ENCODE measurements around the gene CHM.
A peak's percentile ranks its signal among the peaks of the same experiment; 100 is the strongest.
"Not testable (repeated sequence)": the region's sequence is repeated elsewhere in the genome, so short reads cannot be mapped to it uniquely, and the experiment has no call there.

CHM gene, protein sequence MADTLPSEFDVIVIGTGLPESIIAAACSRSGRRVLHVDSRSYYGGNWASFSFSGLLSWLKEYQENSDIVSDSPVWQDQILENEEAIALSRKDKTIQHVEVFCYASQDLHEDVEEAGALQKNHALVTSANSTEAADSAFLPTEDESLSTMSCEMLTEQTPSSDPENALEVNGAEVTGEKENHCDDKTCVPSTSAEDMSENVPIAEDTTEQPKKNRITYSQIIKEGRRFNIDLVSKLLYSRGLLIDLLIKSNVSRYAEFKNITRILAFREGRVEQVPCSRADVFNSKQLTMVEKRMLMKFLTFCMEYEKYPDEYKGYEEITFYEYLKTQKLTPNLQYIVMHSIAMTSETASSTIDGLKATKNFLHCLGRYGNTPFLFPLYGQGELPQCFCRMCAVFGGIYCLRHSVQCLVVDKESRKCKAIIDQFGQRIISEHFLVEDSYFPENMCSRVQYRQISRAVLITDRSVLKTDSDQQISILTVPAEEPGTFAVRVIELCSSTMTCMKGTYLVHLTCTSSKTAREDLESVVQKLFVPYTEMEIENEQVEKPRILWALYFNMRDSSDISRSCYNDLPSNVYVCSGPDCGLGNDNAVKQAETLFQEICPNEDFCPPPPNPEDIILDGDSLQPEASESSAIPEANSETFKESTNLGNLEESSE

DNA sequence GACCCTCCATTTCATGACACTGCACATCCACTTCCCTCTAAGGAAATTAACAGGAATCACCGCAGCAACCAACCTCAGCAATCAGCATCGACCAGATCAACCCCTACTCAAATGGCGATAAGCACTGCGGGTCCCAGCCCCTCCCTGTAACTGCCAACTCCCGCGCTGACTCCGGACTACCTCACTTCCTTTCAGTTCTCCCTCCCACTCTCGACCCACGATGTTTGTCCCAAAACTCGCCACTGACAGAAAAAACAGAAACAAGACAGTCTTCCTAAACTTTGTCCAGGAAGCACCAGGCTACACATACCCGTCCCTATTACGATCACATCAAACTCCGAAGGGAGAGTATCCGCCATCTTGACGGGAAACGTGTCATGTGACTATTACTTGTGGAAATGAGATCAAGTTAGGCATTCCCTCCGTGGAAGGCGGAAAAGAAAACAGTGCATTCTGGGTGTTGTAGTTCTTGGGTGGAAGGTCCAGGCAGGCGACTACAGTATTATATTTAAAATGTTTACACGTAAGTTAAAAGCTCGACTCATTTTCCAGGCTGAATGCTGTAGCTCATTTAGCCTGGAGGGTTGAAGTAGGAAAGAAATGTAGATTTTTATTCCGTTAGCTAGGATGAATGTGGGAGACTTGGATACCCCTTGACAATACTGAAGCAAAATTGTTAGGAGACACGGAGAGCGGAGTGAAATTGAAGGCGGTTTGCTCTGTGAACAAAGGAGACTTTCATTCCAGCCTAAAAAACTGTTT lies at the start of gene CHM:
Gene CHM (minus strand): TSS at position 385 of the 762 bp plus-strand sequence. CDS start 26 bp downstream, at position 359.
- peak; percentile 69 for DNase-seq

DNA sequence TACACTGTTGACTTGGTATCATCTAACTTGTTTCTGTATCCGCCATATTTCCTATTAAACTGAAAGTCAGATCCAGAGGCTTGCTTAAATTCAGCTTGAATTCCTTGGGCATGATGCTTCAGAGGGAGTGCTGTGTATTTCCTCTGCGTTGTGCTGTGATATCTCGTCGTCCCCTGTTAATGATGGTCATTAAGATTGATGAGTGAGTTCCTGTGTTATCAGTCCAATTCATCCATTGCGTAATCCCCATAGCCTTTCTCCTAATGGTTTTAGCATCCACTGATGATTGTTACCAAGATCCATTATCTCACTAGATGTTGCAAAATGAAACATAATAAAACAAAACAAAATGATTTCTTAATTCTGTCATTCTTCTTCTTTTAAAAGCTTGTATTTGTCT lies 31.3 kb upstream of the CHM start:
- no peak for DNase-seq

DNA sequence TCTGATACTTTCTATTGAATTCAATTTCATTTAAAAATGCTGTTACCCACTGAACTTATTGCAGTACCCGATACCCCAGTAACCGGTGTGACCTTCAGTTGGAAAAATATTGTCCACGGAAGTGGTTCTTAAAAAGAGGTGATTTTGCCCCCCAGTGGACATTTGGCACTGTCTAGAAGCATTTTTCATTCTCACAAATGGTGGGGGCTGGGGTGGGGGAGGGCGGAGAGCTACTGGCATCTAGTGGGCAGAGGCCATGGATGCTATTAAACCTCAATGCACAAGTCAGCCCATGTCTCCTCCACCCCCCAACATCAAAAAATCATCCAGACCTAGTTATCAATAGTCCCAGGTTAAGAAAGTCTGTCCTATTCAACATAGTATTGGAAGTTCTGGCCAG lies 19.6 kb upstream of the CHM start:
- no peak for DNase-seq

DNA sequence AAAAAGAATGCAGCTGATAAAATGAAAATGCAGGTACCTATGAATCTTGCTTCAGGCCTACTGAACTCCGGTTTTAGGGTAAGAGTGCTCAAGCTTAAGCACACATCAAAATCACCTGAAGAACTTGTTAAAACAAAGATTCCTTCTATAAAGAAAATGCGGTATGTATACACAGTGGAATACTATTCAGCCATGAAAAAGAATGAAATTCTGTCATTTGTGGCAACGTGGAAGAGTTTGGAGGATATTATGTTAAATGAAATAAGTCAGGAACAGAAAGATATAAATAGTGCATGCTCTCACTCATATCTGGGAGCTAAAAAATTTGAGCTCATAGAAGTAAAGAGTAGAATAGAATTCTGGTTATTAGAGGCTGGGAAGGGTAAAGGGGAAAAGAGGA lies 14.0 kb upstream of the CHM start:
- DNase-seq, result no peak

DNA sequence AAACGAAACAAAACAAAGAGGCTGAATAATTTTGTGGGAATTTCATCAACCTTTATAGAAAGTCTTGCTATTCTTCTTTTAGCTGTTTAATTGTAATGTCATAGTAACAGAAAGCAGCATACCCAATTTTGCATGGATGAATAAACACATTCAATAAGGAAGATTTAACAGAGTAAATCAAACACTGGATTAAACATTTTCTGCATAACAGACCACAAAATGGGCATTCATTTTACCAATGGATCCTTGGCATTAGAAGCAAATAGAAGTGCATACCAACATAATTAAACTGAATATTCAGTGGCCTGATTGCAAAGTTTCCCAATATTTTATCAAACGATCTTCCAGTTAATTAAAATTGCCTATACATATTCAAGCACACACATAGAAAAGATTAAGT lies 4.4 kb upstream of the CHM start:
- no peak for DNase-seq

DNA sequence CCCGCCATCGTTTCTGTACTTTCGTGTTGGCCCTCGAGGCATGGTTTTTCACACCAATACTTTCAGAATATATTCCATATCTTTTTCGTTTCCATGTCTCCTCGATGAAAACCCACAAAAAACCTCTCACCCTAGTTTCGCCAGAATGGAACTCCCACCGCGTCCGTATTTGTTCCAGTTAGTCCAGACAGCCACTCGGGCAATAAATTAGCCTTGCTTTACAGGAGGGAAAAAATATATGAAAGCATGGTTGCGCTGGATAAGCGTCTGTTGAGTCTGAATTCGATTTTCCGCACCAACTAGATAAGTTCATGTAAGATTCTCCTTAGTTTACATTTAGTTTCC lies 550 bp upstream of the CHM start:
- DNase-seq, result no peak

DNA sequence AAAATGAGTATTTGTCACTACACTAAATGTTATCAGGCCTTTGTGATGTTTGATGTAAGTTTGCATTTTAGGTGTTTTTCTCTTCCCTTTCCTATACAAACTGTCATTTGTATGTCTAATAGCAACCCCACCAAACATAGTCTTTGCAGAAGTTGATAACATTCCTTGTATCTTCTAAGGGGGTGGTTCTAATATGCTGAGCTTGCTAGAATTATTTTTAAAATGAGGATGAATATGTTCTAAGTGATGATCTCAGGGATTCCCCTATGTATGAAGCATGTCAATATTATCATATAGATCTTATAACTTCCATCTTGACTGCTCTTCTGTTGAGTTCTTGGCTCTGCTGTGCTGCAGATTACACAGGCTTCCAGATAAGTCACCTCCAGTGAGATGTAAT lies 3.1 kb downstream of the CHM start:
- DNase-seq, result no peak

DNA sequence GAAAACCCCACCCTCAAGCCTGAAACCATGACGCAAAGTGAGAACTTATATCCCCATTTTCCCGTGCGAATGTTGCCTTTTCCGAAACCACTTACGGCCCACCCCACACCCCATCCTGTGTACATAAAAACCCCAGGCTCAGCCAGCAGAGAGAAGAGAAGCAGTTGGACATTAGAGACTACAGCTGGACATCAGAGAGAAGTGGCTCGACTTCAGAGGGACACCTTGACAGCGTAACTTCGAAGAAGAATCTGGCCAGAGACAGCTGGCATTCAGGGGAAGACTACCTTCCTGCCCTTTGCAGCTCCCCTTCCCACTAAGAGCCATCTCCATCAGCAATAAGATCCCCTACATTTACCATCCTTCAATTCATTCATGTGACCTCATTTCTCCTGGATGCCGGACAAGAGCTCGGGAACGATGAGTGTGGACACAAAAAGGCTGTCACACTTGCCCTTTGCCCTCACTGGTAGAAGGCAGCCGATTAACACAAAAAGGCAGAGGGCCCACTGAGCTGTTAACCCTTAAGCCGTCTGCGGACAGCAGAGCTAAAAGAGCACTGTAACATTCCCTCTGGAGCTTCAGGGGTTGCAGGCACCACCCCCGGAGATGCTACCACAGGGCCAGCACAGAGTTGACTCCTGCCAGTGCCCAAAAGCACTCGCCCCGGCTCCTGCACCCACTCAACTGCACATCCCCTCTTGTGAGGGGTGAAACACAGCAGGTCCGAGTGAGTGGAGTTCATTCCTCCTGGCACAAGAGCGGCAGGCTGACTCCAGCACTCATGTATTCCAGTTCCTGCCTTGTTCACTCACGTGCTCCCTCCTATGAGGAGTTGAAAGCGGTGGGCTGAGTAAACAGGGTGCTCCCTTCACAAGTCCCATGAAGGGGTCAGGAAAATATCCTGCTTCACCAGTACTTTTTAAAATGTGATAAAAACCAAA lies 7.5 kb downstream of the CHM start:
- no peak for DNase-seq

DNA sequence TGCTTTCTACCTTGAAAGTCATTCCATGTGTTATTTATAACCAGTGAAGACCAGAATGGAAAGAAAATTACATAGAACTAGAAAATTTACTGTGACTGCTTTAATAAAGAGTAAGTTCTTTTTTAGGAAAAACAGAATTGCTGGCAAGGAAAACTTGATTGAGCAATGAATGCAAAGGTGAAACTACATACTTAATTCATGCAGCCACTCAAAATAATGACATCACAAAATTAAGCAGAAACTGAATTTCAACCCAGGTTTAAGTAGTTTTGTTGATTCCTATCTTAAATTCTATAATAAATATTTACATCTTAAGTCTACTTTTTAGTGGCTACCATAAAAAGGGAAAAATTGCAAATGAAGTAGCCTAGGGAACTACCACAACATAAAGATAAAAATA lies 14.0 kb downstream of the CHM start:
- DNase-seq, result no peak

DNA sequence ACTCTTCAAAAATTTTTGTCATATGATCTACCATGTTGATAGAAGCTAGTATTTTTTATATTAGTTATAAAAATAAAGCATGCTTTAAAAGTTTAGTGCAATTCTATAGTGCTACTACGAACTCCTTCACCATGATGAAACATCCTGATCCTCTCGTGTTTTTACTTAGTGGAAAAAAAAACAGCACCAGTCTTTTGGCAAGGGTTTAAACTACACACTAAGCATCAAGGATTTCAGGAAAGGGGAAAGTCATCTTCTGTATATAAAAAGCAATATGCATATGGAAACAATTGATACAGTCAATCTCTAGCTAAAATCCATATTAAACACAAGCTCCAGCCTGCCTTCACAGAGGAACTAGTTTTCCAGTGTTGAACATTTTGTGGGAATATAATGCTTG lies 18.7 kb downstream of the CHM start:
- no peak for DNase-seq

DNA sequence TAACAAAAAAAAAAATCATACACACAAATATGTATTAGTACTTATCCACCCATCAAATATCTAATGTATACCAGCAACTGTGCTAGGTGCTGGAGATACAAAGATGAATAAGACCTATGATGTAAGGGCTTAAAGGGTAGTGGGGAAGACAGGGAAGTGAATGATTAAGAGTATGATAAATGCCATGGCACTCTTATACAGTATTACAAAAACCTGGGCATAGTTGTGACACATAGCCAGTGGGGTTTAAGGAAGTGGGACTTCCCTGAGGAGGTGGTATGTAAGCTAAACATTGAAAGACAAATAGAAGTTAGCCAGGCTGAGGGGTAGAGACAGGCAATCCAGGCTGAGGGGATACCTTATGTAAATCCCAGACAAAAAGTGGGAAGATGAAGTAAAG lies 23.5 kb downstream of the CHM start:
- no peak for DNase-seq

DNA sequence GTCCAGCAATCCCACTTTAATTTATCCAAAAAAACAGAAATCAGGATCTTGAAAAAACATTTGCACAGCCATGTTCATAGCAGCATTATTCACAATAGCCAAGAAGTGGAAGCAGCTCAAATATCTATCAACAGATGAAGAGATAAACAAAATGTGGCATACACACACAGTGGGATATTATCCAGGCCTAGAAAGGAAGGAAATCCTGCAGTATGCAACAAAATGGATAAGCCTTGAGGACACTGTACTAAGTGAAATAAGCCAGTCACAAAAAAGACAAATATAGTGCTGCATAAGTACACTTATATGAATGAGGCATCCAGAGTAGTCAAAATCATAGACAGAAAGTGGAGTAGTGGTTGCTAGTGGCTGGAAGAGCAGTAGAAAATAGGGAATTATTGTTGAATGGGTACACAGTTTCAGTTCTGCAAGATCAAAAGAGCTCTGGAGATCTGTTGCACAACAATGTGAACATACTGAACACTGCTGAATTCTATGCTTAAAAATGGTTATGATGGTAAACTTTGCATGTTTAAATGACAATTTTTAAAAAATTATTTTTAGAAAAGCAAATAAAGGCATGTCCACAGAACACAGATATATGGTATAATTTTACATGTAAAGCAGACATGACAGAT lies 25.6 kb downstream of the CHM start:
- no peak for DNase-seq

DNA sequence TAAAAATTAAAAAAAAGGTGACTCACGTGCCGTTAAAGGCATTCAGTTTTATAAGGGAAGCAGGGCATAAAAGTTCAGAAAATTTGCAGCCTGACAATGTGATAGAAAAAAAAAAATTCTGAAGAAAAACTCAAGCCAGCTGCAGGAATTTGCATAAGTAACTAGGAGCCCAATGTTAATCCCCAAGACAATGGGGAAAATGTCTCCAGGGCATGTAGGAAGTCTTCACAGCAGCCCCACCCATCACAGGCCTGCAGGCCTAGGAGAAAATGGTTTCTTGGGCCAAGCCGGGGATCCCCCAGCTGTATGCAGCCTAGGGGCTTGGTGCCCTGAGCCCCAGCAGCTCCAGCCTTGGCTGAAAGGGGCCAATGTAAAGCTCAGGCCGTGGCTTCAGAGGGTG lies 31.2 kb downstream of the CHM start:
- DNase-seq, result no peak

DNA sequence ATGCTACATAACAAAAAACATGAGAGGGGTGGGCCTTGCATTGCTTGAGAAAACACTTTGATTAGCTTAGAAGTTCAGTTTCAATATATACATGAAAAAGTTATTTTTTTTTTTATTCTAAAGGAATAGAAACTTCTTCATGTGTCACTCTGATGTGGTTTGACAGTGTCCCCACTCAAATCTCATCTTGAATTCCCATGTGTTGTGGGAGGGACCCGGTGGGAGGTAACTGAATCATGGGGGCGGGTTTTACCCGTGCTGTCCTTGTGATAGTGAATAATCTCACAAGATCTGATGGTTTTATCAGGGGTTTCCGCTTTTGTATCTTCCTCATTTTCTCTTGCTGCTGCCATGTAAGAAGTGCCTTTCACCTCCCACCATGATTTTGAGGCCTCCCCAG lies 32.4 kb downstream of the CHM start:
- DNase-seq, result not testable (repeated sequence)

DNA sequence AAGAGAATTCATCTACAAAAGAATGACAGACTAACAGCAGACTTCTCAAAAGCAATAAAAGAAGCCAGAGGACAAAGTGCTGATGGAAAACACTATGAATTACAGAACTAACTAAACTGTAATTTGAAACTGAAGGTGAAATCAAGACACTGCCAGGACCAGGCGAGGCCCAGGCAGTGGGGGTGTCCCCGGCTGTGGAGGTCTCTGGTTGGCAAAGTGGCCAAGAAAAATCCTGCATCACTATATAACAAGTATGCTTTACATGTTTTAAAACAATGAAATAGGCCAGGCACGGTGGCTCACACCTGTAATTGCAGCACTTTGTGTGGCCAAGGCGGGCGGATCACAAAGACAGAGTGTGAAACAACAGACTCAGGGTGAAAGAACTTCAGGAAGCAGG lies 32.9 kb downstream of the CHM start:
- no peak for DNase-seq

DNA sequence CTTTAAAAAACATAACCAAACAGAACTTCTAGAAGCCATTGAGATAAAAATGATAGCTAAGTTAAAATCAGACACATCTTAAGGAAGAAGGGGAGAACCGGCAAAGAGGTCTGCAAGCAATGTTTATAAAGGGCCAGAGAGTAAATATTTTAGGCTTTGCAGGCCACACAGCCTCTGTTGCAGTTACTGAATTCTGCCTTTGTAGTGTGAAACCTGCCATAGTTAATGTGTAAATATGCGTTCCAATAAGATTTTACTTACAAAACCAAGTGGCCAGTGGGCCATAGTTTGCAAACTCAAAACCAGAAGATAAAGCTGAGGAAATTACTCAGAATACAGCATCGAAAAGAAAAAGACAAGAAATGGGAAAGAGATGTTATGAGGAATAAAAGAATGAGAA lies 33.6 kb downstream of the CHM start:
- no peak for DNase-seq

DNA sequence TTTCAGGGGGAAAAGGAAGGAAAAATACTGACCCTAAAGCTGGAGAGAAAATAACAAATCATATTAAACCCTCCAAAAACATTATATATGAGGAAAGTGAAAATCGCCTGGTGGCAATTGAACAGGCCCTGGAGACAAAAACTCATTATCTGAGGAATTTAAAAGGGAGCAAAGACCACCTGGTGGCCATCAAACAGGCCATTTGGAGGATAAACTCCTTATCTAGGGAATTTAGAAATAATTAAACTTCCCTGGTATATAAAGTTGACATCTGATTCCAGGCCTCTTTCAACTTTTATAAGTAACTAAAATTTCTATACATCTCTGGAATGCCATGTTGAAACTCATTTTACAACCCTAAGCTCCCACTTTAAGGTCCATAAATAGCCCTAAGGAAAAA lies 35.2 kb downstream of the CHM start:
- DNase-seq, result no peak

DNA sequence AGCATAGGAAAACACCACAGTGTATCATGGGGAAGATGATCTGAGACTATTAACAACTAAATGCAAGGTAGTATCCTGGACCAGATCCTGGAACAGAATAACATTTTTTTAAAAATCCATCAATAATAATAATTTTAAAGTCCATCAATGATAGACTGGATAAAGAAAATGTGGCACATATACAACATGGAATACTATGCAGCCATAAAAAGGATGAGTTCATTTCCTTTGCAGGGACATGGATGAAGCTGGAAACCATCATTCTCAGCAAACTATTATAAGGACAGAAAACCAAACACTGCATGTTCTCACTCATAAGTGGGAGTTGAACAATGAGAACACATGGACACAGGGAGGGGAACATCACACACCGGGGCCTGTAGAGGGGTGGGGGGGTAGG lies 37.6 kb downstream of the CHM start:
- DNase-seq, result not testable (repeated sequence)

DNA sequence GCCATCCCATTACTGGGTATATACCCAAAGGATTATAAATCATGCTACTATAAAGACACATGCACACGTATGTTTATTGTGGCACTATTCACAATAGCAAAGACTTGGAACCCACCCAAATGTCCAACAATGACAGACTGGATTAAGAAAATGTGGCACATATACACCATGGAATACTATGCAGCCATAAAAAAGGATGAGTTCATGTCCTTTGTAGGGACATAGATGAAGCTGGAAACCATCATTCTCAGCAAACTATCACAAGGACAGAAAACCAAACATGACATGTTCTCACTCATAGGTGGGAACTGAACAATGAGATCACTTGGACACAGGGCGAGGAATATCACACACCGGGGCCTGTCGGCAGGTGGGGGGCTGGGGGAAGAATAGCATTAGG lies 39.5 kb downstream of the CHM start:
- not testable (repeated sequence) for DNase-seq

DNA sequence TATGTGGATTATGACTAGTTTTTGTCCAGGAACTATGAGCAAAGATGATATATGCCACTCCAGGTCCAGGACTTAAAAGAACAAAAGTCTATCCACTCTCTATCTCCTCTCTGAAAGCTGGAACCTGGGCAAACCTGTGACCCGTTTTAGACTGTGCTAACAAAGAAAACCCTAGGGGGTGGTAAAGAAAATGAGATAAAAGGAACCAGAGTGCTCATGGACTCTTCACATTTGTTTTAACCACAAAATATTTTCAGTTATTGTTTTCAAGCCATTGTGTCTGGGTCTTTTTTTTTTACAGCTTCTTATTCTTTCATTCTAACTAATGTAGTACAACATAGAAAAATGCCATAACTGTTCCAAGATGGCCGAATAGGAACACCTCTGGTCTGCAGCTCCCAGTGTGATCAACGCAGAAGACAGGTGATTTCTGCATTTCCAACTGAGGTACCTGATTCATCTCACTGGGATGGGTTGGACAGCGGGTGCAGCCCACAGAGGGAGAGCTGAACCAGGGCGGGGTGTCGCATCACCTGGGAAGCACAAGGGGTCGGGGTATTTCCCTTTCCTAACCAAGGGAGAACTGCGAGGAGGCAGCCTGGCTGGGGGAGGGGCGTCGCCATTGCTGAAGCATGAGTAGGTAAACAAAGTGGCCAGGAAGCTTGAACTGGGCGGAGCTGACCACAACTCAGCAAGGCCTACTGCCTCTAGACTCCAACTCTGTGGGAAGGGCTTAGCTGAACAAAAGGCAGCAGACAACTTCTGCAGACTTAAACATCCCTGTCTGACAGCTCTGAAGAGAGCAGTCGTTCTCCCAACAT lies 45.1 kb downstream of the CHM start:
- DNase-seq, result no peak

DNA sequence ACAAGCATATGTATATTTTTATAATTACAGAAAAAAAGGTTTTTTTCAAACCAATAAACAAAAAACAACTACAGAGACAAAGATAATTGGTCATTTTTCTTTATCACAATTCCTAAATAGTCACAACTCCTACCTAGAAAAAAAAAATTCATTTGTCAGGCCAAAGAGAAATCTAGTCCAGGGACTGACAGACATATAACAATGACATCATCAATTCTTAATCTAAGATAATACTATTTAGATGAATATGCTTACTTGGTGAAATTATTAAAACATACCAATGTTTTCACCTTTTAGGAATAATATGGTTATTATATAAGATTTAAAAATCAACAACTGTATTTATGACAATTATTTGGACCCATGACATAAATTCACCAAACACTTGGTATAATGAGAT lies 48.4 kb downstream of the CHM start:
- DNase-seq, result no peak

DNA sequence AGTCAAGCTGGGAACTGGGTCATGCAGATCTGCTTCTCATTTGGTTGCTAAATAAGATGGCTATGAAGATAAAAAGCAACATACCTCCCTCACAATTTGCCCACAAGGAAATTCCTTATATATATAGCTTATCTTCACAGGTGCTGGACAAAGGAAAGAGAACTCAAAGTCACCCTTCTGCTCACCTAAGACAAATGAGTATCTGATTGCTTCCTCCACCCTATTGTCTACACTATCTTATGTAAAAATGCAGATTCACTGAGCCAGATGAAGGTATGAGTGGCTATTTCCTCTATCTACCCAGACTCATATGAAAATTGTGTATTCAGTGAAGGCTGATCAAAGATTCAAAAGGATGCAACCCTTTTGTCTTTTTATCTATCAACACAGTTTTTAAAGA lies 50.8 kb downstream of the CHM start:
- no peak for DNase-seq
